Parathyroid adenoma (tissue), 2 donors: ENCODE data around the gene TAOK1.
A peak's percentile ranks its signal among the peaks of the same experiment; 100 is the strongest.

ENCODE experiments used
- H2AFZ ChIP-seq: fragments of 300-600 bp; sonication (generic); one replicate; pipeline ENCODE4 v1.7.0; 2017; ENCODE audit warnings: antibody characterized with exemption, mild to moderate bottlenecking
- H3K27ac ChIP-seq: fragments of 300-600 bp; sonication (generic); one replicate; pipeline ENCODE4 v1.7.0; 2017
- H3K27me3 ChIP-seq: fragments of 300-600 bp; sonication (generic); one replicate; pipeline ENCODE4 v1.7.0; 2017; ENCODE audit warnings: low read length; ENCODE audit not compliant: control insufficient read depth, insufficient read depth
- H3K36me3 ChIP-seq: fragments of 300-600 bp; sonication (generic); one replicate; pipeline ENCODE4 v1.7.0; 2017; ENCODE audit warnings: low read length; ENCODE audit not compliant: control insufficient read depth, insufficient read depth
- H3K4me1 ChIP-seq: fragments of 300-600 bp; sonication (generic); one replicate; pipeline ENCODE4 v1.7.0; 2017; ENCODE audit warnings: control low read depth
- H3K4me2 ChIP-seq: fragments of 300-600 bp; sonication (generic); one replicate; pipeline ENCODE4 v1.7.0; 2017; ENCODE audit warnings: low read length
- H3K4me3 ChIP-seq: fragments of 300-600 bp; sonication (generic); one replicate; pipeline ENCODE4 v1.7.0; 2017; ENCODE audit warnings: low read depth, low read length
- H3K79me2 ChIP-seq: fragments of 300-600 bp; sonication (generic); one replicate; pipeline ENCODE4 v1.7.0; 2017; ENCODE audit warnings: control low read depth
- H3K9ac ChIP-seq: fragments of 300-600 bp; sonication (generic); one replicate; pipeline ENCODE4 v1.7.0; 2017; ENCODE audit warnings: mild to moderate bottlenecking
- H3K9me3 ChIP-seq: fragments of 300-600 bp; sonication (generic); one replicate; pipeline ENCODE4 v1.7.0; 2017; ENCODE audit warnings: low read length; ENCODE audit not compliant: control insufficient read depth
- CTCF ChIP-seq: fragments of 300-600 bp; sonication (generic); IDR thresholded peaks from one replicate; pipeline ENCODE4 v1.7.0; 2017; ENCODE audit warnings: antibody characterized with exemption, mild to moderate bottlenecking
- donor health status: primary hyperparathyroidism.

TAOK1 gene

GRCh38 chr17:29383686-29384085, 6.5 kb upstream of the TAOK1 start:
- H3K27ac ChIP-seq: no peak overlapping the region
- no peak overlapping the region for H2AFZ ChIP-seq
- H3K4me2 ChIP-seq: no peak overlapping the region

GRCh38 chr17:29384901-29385300, 5.3 kb upstream of the TAOK1 start:
- Histone ChIP-seq H3K4me2 (no peak overlapping the region), H2AFZ (no peak overlapping the region), H3K79me2 (no peaks in the 10 kb centered on the region), H3K4me3 (no peak overlapping the region), H3K9ac (no peak overlapping the region), H3K9me3 (no peaks in the 10 kb centered on the region), H3K36me3 (no peaks in the 10 kb centered on the region), H3K27me3 (no peaks in the 10 kb centered on the region), H3K4me1 (peaks cover under 1% of the 10 kb centered on the region), H3K27ac (no peak overlapping the region)
- no peak for TF ChIP-seq CTCF

More at GRCh38 chr17:29383686-29384085, 6.5 kb upstream of the TAOK1 start:
- Histone ChIP-seq H3K79me2 (no peaks in the 10 kb centered on the region), H3K36me3 (no peaks in the 10 kb centered on the region), H3K27me3 (no peaks in the 10 kb centered on the region), H3K4me1 (peaks cover 6% of the 10 kb centered on the region), H3K4me3 (no peak overlapping the region), H3K9me3 (no peaks in the 10 kb centered on the region), H3K9ac (no peak overlapping the region)
- TF ChIP-seq CTCF: no peak

- Histone ChIP-seq H3K27me3 (no peaks in the 10 kb centered on the region), H3K9ac (no peak overlapping the region), H2AFZ (no peak overlapping the region), H3K4me1 (peaks cover 4% of the 10 kb centered on the region), H3K36me3 (no peaks in the 10 kb centered on the region), H3K4me3 (no peak overlapping the region), H3K4me2 (no peak overlapping the region), H3K9me3 (no peaks in the 10 kb centered on the region), H3K27ac (no peak overlapping the region), H3K79me2 (peaks cover 13% of the 10 kb centered on the region)
- no peak for TF ChIP-seq CTCF
Measured at GRCh38 chr17:29386760-29387159, 3.4 kb upstream of the TAOK1 start.

GRCh38 chr17:29388937-29389336, 1.2 kb upstream of the TAOK1 start:
- H3K4me3 ChIP-seq: no peak overlapping the region
- H3K27ac ChIP-seq: no peak overlapping the region
- H3K36me3 ChIP-seq: no peaks in the 10 kb centered on the region
- H3K27me3 ChIP-seq: no peaks in the 10 kb centered on the region
- H3K4me1 ChIP-seq: peaks cover 20% of the 10 kb centered on the region
- no peak overlapping the region for H3K9ac ChIP-seq
- H3K4me2 ChIP-seq: no peak overlapping the region
- H2AFZ ChIP-seq: no peak overlapping the region
- peaks cover 21% of the 10 kb centered on the region for H3K79me2 ChIP-seq
- no peak for TF ChIP-seq CTCF
- no peaks in the 10 kb centered on the region for H3K9me3 ChIP-seq

- peaks cover 36% of the 10 kb centered on the region for H3K79me2 ChIP-seq
- H3K4me1 ChIP-seq: peaks cover 20% of the 10 kb centered on the region
- TF ChIP-seq CTCF: no peak
- H3K9me3 ChIP-seq: no peaks in the 10 kb centered on the region
- H3K36me3 ChIP-seq: no peaks in the 10 kb centered on the region
- H2AFZ ChIP-seq: peak overlapping the region; percentile 66
- peak overlapping the region; percentile 82 for H3K4me2 ChIP-seq
- no peaks in the 10 kb centered on the region for H3K27me3 ChIP-seq
- H3K9ac ChIP-seq: no peak overlapping the region
- H3K4me3 ChIP-seq: peak overlapping the region; percentile 93
- peak overlapping the region; percentile 84 for H3K27ac ChIP-seq
Measured at GRCh38 chr17:29390851-29391631, 878 bp downstream of the TAOK1 start.
